NCI-H1694 treated with DMSO at 0.1 percent for 48 hours (cell line): ENCODE results near the gene CLCF1.
"Not testable (repeated sequence)": the region's sequence is repeated elsewhere in the genome, so short reads cannot be mapped to it uniquely, and the experiment has no call there.

Experiments used
- DNase-seq: peaks from one replicate; lab custom pipeline; 2025; lab: John Stamatoyannopoulos, UW

The CLCF1 gene

GRCh38 chr11:67408437-67409200 is 35.2 kb upstream of the CLCF1 start:
- no peak for DNase-seq

GRCh38 chr11:67407688-67408163 is 34.3 kb upstream of the CLCF1 start:
- no peak for DNase-seq

- no peak for DNase-seq
Measured at GRCh38 chr11:67406969-67407687, 33.7 kb upstream of the CLCF1 start.

- no peak for DNase-seq
Measured at GRCh38 chr11:67406420-67406968, 33.1 kb upstream of the CLCF1 start.

DNA sequence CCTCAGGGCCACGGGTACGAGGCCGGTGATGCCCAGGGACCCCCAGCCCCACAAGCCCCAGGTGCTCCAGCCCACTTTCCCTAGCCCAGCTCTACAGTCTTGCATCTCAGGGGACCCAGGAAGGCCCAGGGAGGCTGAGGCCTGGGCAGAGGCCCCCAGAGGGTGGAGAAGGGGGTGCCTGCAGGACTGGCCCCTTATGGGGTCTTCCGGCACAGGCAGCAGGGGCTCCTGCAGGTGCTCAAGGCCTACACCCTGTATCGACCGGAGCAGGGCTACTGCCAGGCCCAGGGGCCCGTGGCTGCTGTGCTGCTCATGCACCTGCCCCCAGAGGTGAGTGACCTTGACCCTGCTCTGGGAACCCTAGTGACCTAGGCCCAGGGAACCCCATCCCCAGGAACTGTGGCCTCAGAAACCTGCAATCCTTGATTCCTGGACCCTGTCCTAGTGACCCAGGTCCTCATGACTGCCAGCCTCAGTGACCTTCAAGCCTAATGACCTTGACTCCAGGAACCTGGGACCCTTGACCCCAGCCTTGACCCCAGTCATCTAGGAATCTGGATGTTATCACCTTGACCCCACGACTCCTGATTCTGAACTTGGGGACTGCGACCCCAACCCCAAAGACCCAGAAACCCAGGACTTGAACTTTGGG is 32.4 kb upstream of the CLCF1 start:
- DNase-seq: no peak

DNA sequence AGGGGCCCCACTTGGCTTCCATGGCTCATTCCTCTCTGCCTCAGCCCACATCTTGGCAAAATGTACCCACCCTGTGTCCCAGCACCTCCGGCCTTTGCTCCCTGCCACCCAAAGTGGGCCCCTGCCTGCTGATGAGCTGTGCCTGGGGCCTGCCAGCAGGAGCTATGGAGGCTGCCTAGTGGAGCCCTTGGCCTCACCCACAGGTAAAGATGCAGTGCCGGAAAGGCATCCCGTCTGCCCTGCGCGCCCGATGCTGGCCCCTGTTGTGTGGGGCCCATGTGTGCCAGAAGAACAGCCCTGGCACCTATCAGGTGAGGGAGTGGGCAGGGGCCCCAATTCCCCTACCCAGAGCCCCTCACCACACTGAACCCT is 31.8 kb upstream of the CLCF1 start:
- DNase-seq: no peak

GRCh38 chr11:67404515-67405195 is 31.3 kb upstream of the CLCF1 start:
- DNase-seq: no peak

GRCh38 chr11:67403085-67403484 is 29.7 kb upstream of the CLCF1 start:
- DNase-seq: not testable (repeated sequence)

- not testable (repeated sequence) for DNase-seq
Measured at GRCh38 chr11:67402192-67402839, 28.9 kb upstream of the CLCF1 start.

DNA sequence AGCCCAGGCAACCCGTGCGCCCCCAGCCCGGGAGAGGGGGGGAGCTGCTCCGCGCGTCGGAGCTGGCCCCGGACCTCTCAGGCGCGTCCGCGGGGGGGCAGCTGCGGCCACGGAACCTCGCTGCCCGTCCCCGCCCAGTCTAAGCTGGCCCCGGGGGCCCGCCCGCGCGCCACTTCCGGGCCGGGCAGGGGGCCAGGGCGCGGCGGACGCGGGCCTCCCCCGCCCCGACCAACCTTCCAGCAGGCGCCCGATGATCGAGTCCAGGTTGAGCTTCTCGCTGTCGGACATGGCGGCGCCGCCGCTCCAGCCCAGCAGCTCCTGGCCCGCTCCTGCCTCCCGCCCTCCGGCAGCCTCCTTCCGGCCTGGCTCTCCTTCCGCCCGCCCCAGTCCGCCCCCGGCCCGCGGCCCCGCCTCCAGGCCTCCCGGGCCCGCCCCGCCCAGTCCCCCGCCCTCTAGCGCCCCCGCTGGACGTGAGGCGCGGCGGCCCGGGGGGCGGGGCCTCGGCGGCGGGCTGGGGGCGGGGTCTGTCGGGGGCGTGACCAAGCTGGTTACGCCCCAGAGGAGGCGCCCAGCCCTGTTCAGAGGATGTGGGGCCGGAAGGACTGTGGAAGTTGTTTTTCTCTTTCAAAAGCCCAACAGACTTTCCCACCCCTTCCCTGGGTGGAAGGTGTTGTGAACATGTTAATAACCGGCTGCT is 28.2 kb upstream of the CLCF1 start, which contains the start of gene PPP1CA:
Gene PPP1CA, minus strand, starts transcription at position 364 of the 697 bp plus-strand sequence. Its CDS starts 76 bp downstream, at position 288.
- DNase-seq: peak; percentile 78

GRCh38 chr11:67400942-67401494 is 27.6 kb upstream of the CLCF1 start:
- no peak for DNase-seq

GRCh38 chr11:67400251-67400941 is 27.0 kb upstream of the CLCF1 start:
- DNase-seq: no peak

GRCh38 chr11:67398661-67399563 is 25.5 kb upstream of the CLCF1 start:
- DNase-seq: no peak

GRCh38 chr11:67397986-67398660 is 24.7 kb upstream of the CLCF1 start:
- no peak for DNase-seq

DNA sequence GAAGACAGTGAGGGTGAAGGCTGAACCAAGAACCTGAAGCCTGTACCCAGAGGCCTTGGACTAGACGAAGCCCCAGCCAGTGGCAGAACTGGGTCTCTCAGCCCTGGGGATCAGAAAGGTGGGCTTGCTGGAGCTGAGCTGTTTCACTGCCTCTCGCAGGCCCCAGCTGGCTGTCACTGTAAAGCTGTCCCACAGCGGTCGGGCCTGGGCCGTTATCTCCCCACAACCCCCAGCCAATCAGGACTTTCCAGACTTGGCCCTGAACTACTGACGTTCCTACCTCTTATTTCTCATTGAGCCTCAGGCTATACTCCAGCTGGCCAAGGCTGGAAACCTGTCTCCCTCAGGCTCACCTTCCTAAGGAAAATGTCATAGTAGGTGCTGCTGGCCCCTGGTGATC is 24.1 kb upstream of the CLCF1 start:
- no peak for DNase-seq

DNA sequence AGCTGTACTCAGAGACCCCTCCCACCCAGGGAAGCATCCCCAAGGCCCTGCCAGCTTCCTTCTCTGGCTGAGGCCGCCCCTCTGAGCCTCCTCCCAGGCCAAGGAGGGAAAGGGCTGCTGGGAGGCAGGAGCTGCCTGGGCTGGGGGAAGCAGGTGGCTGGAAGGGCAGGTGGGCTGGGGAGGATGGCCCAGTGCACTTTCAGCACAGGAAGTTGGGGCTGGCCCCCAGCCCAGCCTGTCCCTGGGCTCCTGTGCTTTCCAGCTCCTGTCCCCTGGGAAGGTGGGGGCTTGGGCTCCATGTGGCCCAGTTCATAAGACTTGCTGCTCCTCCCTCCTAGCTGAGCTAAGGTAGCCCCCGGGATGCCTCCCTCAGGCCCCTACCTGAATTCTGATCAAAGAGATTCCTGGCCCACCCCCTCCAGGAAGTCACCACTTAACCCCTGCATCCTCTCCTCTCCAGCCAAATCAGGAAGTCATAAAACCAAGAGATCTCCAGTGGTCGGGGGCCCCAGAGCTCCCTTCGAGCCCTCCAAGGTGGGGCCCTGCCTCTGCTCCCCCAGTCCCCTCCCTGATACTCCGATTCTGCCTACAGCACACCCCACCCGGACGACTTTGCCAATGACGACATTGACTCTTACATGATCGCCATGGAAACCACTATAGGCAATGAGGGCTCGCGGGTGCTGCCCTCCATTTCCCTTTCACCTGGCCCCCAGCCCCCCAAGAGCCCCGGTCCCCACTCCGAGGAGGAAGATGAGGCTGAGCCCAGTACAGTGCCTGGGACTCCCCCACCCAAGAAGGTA is 23.4 kb upstream of the CLCF1 start:
- no peak for DNase-seq

- DNase-seq: no peak
Measured at GRCh38 chr11:67396259-67396581, 22.8 kb upstream of the CLCF1 start.
